Epithelial cell of esophagus (primary cell): ENCODE data around the gene DCANP1.

Experiments used
- DNase-seq: peaks from one replicate; pipeline ENCODE4 v3.0.0; 2010; ENCODE audit warnings: low read depth
- H3K4me3 ChIP-seq: 2 replicates; pipeline ENCODE4 v1.5.1; 2011; ENCODE audit warnings: mild to moderate bottlenecking, low read length, control low read depth
- TF ChIP-seq, protein P1 (sequence below): IDR thresholded peaks from 2 replicates; pipeline ENCODE4 v1.5.1; 2011; ENCODE audit warnings: low read depth, mild to moderate bottlenecking, low read length, control low read depth, inconsistent platforms; ENCODE audit not compliant: insufficient read depth; ENCODE audit errors: missing control alignments

Gene DCANP1

DNA sequence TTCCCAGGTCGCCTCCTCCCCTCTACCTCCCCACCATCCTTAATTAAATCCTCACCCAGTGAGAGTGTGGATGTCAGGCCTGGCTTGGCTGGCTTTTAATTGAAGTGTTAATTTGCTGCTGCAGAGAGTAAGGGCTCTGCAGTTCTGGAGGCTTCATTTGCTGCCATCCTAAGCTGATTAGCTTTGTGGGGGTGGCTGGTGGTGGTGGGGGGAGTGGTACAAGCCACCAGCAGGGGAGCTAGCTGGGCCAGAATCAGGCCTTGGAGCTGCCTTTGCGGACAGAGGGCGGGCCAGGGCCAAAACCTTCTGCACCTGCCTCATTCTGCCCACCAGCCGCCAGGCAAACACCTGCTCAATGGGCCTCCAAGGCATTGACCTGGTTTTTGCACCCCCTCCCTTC lies 31.8 kb upstream of the DCANP1 start:
- H3K4me3 ChIP-seq: no peak overlapping the region
- DNase-seq: no peak
- TF ChIP-seq, protein P1, sequence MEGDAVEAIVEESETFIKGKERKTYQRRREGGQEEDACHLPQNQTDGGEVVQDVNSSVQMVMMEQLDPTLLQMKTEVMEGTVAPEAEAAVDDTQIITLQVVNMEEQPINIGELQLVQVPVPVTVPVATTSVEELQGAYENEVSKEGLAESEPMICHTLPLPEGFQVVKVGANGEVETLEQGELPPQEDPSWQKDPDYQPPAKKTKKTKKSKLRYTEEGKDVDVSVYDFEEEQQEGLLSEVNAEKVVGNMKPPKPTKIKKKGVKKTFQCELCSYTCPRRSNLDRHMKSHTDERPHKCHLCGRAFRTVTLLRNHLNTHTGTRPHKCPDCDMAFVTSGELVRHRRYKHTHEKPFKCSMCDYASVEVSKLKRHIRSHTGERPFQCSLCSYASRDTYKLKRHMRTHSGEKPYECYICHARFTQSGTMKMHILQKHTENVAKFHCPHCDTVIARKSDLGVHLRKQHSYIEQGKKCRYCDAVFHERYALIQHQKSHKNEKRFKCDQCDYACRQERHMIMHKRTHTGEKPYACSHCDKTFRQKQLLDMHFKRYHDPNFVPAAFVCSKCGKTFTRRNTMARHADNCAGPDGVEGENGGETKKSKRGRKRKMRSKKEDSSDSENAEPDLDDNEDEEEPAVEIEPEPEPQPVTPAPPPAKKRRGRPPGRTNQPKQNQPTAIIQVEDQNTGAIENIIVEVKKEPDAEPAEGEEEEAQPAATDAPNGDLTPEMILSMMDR: no peak

DNA sequence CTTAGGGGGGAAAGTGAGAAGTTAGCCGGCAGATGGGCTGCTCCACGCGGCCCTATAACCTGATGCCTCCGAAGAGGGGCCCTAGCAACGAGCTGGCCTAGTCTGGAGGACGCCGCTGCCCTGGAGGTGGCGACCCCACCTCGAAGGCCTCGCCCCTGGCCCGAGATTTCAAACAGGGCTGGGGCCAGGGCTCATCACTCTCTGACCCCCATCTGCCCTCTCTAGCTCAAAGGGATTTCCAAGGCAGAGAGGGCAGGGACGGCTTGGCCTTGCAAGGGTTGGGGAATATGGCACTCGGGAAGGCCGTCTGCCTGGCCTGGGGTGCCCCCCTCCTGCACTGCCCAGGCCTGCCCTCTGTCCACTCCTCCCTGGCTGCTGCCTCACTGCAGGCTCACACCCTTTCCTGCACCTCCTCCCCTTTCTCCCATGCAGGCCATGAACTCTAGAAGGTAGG lies 30.5 kb upstream of the DCANP1 start:
- no peak overlapping the region for H3K4me3 ChIP-seq
- TF ChIP-seq, protein P1: no peak
- no peak for DNase-seq

DNA sequence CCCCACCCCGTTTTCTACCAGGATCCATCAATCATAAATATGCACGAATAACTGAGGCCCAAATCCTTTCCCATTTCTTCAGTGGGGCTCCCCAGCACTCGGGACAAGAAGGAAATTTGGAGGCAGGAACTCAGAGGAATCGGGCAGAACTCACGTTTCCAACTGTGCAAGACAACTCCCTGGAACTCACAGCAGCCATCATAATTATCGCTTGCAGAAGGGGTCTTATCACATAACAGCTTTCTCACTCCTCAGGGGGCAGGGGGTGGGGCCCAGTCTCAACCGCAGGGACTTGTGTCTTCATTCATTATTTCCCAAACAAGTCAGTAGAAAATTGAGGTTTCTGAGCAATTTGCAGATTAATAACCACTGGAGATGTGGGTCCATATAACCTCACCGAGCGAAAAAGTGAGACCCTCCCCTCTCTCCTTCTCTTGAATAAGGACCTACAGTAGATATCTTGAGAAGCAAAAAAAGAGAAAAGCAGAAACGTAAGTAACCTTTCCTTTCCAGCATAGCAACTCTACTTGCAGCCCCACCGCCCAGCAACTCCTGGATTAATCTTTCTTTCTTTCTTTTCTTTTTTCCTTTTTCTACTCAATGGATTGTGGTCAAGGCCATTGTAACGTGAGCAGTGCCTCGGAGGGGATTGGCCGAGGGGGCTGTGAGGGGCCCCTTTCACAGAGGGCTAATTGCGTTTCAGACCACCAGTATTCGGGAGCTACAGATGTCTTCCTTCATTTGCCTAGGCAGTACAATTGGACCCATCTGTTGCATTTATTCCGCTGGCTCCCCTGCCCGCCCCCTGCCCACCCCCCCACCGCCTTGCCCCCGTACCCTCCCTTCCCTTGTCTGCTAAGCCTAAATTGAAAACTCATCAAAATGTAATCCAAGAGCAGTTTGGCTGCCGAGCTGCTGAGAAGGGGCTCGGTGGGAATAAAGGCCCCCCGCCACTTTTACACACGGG lies 29.8 kb upstream of the DCANP1 start:
- TF ChIP-seq, protein P1: no peak
- H3K4me3 ChIP-seq: no peak overlapping the region
- no peak for DNase-seq

DNA sequence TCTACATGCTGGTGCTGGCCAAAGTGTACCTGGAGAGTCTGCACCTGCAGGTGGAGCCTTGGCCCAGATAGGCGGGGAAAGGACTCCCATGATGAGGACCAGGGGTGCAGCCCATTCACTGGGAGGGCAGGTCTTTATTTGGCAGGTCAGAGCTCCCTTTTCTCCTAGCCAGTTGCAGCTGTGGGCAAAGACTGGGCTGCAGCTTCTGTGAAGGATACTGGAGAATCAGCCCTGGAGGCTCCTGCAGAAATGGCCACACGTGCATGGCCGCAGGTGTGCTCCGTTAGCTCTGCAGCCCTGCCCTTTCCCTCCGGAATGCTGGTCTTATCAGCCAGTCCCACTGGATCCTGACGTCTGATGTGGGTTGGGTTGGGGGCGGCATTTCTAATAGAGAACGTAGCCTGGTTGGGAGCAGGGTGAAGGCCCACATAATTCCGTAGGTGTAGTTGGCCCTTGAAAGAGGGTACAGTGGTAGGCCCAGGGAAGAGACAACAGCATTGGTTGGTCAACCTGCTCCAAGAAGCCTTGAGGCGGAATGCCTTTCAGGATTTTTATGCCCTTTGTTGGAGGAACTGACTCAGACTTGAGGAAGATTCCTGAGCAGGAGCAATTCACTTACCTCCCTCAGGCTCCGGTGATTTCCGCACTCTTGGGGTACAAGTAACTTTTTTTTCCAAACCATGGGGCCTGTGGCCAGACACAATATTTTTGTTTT lies 27.0 kb upstream of the DCANP1 start:
- H3K4me3 ChIP-seq: no peak overlapping the region
- TF ChIP-seq, protein P1: no peak
- DNase-seq: peak; percentile 40

DNA sequence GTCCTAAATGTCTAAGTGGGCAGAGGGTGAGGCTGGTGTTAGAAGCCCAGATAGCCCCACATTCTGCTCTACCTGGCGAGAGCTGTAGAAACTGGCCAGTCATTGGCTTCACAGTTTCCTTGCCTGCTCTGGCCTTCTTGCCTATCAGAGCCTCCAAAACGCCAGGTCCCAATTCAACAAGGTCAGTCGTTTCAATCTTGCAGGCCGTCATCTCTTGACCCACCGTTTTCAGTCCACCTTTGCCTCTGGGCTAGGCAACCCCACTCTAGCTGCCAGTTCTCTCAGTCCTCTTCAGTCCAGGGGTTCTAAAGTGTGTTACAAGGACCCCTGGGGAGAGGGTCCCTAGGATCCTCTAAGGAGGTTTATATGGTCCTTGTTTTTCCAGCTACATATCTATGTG lies 25.0 kb upstream of the DCANP1 start:
- no peak overlapping the region for H3K4me3 ChIP-seq
- TF ChIP-seq, protein P1: no peak
- no peak for DNase-seq

DNA sequence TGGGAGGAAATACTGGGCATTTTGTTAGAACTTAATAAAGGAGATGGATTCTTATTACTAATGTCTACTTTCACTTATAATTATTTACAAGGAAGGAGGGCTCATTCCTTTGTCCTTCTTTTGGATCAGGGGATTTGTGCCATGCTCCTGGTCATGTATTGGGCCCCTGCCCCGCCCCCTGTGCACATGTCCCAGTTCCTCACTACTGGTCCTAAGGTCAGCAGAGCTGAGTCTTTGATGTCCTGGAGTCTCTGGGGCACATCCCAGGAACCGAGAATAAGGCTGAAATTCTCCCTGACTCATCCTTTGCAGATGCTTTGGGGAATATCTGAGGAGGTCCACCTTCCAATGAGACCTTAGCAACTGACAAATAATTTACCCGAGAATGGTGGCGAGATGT lies 24.6 kb upstream of the DCANP1 start:
- DNase-seq: no peak
- no peak overlapping the region for H3K4me3 ChIP-seq

More for the DNA sequence above, 24.6 kb upstream of the DCANP1 start:
- TF ChIP-seq, protein P1: no peak
